Upper lobe of left lung (tissue), 6 donors: ENCODE results near the gene CCDC7. TPM values are rescaled to one million over a fixed set of nuclear protein-coding genes. Genes with fewer than 3 reads are reported as not detected.

ENCODE experiments used
- ATAC-seq, 2 donors: fragments of 200-7000 bp; cut with Tn5 transposase; one replicate each; pipeline ENCODE4 v1.9.1; 2022; ENCODE audit warnings: mild to moderate bottlenecking in 2 of 2, moderate library complexity in 2 of 2; ENCODE audit not compliant: low FRiP score in 2 of 2
- DNase-seq, 2 donors: peaks; one replicate each; pipeline ENCODE4 v3.0.0-alpha.2; 2019 to 2020
- H3K27ac ChIP-seq, 4 donors: fragments of 200-600 bp; sonication (generic); one replicate each; pipeline ENCODE4 v1.5.1; 2016 to 2019
- H3K27me3 ChIP-seq, 4 donors: fragments of 200-600 bp; sonication (generic); one replicate each; pipeline ENCODE4 v1.5.1; 2017 to 2019
- H3K36me3 ChIP-seq, 4 donors: fragments of 200-600 bp; sonication (generic); one replicate each; pipeline ENCODE4 v1.5.1; 2016 to 2019
- H3K4me1 ChIP-seq, 4 donors: fragments of 200-600 bp; sonication (generic); one replicate each; pipeline ENCODE4 v1.5.1; 2018 to 2019
- H3K4me3 ChIP-seq, 4 donors: fragments of 200-600 bp; sonication (generic); one replicate each; pipeline ENCODE4 v1.5.1; 2017 to 2019; ENCODE audit warnings: mild to moderate bottlenecking in 2 of 4, moderate library complexity in 1 of 4
- H3K9me3 ChIP-seq, 4 donors: fragments of 200-600 bp; sonication (generic); one replicate each; pipeline ENCODE4 v1.5.1; 2018 to 2019
- CTCF ChIP-seq, 6 experiments: fragments of 450-650 bp in 4 of 6; fragments of 200-600 bp in 2 of 6; sonication (generic) in 2 of 6; IDR thresholded peaks; one replicate each; pipeline ENCODE4 v1.5.1; 2016 to 2019; ENCODE audit warnings: antibody characterized with exemption in 6 of 6
- EP300 ChIP-seq, 4 donors: sonication (generic); formaldehyde crosslinking; IDR thresholded peaks; one replicate each; pipeline ENCODE4 v1.5.1; 2017; ENCODE audit warnings: antibody characterized with exemption in 4 of 4, control low read depth in 2 of 4
- POLR2A ChIP-seq, 4 donors: fragments of 450-650 bp; IDR thresholded peaks; one replicate each; pipeline ENCODE4 v1.5.1; 2016 to 2017; ENCODE audit warnings: antibody characterized with exemption in 4 of 4, mild to moderate bottlenecking in 2 of 4
- POLR2AphosphoS5 ChIP-seq, 2 donors: sonication (generic); formaldehyde crosslinking; IDR thresholded peaks; one replicate each; pipeline ENCODE4 v1.5.1; 2017; ENCODE audit warnings: antibody characterized with exemption in 2 of 2
- WGBS, 2 donors: methylation state at CpG; one replicate each; pipeline ENCODE4 v1.1.5; 2017 to 2018; 5-methylcytosine and 5-hydroxymethylcytosine counted together
- total RNA-seq, 6 donors: library from RNA; depleted of rRNA in 4 of 6; stranded (reverse); fragments of >200 nt in 4 of 6; gene quantifications; one replicate each; pipeline versions ENCODE4 v1.1.0 to v1.2.1, GENCODE V29; 2016 to 2021
- donor health status: DM: no; HTN: no; CAD: no; lungs with moderate emphysema.
- donor health status: DM: no; HTN: yes; CAD: no; lungs with severe emphysema.

CCDC7 gene
- total RNA-seq, 6 donors from 2014 or later, result 6.4 to 39.8 (median 18.0) TPM

DNA sequence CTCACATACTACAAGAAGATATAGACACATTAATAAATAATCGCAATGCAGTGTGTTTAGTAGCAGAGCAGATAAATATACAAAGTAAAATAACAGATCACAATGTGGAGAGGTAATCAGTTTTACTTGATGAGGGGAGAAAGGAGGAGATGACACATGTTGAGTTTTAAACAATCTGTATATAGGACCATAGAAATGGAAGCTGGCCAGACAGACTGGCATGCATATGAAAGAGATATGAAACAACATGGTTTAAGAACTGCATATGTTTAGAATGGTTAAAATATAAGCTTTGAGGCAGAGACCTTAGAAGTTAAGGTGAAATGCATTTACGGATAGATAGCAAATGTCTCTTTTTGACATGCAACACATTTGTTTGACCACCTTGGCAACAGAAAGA lies 19.8 kb upstream of the CCDC7 start:
- ATAC-seq (no peak), DNase-seq (no peak)
- TF ChIP-seq EP300 (IDR thresholded peaks at IDR 0.05), result no peak
- no peaks in the 10 kb centered on the region for H3K27me3 ChIP-seq
- no peaks in the 10 kb centered on the region for H3K36me3 ChIP-seq
- 89 to 99% methylated on average over 2 of the region's 2 CpGs for WGBS, 2 donors
- H3K4me1 ChIP-seq, result no peaks in the 10 kb centered on the region
- no peak overlapping the region for H3K27ac ChIP-seq
- H3K4me3 ChIP-seq, result no peak overlapping the region
- H3K9me3 ChIP-seq, result peaks cover 0 to 7% (median 0%) of the 10 kb centered on the region in 4 donors

DNA sequence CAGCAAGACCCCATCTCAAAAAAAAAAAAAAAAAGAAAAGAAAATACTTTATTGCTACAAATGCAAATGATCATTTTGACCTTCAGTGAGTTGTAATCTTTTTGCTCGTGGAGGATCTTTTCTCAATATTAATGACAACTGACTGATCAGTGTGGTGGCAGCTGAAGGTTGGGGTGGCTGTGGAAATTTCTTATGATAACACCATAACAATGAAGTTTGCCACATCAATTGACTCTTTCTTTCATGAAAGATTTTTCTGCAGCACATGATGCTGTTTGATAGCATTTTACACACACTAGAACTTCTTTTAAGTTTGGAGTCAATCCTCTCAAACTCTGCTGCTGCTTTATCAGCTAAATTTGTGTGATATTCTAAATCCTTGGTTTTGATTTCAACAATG lies 12.4 kb upstream of the CCDC7 start:
- 34 to 44% methylated on average over 1 of the region's 1 CpG for WGBS, 2 donors
- Histone ChIP-seq H3K27ac (no peak overlapping the region), H3K27me3 (no peaks in the 10 kb centered on the region), H3K4me1 (no peaks in the 10 kb centered on the region), H3K9me3 (peaks cover 0 to 5% (median 1%) of the 10 kb centered on the region in 4 donors), H3K36me3 (no peaks in the 10 kb centered on the region), H3K4me3 (no peak overlapping the region)
- ATAC-seq, result no peak
- TF ChIP-seq CTCF (IDR thresholded peaks at IDR 0.05) (no peak), POLR2AphosphoS5 (IDR thresholded peaks at IDR 0.05) (no peak), POLR2A (IDR thresholded peaks at IDR 0.05) (no peak), EP300 (IDR thresholded peaks at IDR 0.05) (no peak)
- no peak for DNase-seq

DNA sequence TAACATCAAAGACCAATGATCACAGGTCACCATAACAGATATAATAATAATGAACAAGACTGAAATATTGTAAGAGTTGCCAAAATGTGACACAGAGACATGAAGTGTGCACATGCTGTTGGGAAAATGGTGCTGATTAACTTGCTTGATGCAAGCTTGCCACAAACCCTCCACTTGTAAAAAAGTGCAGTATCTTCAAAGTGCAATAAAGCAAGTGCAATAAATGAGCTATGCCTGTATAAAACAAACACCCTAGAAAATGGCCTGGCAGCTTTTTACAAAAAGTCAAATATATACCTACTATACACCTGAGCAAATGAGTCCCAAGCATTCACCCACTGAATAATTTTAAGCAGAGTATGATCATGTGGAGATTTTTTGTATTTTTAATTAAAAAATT lies 9.7 kb upstream of the CCDC7 start:
- H3K4me1 ChIP-seq, result no peaks in the 10 kb centered on the region
- H3K27ac ChIP-seq, result no peak overlapping the region
- H3K4me3 ChIP-seq, result no peak overlapping the region
- no peak for DNase-seq
- H3K36me3 ChIP-seq, result no peaks in the 10 kb centered on the region
- no peak for ATAC-seq
- peaks cover 0 to 5% (median 1%) of the 10 kb centered on the region in 4 donors for H3K9me3 ChIP-seq
- TF ChIP-seq CTCF (IDR thresholded peaks at IDR 0.05), result no peak
- TF ChIP-seq POLR2AphosphoS5 (IDR thresholded peaks at IDR 0.05), result no peak
- TF ChIP-seq POLR2A (IDR thresholded peaks at IDR 0.05), result no peak
- no peak for TF ChIP-seq EP300 (IDR thresholded peaks at IDR 0.05)
- H3K27me3 ChIP-seq, result no peaks in the 10 kb centered on the region

GRCh38 chr10:32437334-32437733 lies 8.6 kb upstream of the CCDC7 start:
- TF ChIP-seq CTCF (IDR thresholded peaks at IDR 0.05), result no peak
- TF ChIP-seq POLR2A (IDR thresholded peaks at IDR 0.05), result no peak
- TF ChIP-seq EP300 (IDR thresholded peaks at IDR 0.05), result no peak
- no peak for TF ChIP-seq POLR2AphosphoS5 (IDR thresholded peaks at IDR 0.05)
- Histone ChIP-seq H3K36me3 (no peaks in the 10 kb centered on the region), H3K27me3 (no peaks in the 10 kb centered on the region), H3K4me3 (no peak overlapping the region), H3K27ac (no peak overlapping the region), H3K4me1 (no peaks in the 10 kb centered on the region), H3K9me3 (peaks cover 0 to 5% (median 1%) of the 10 kb centered on the region in 4 donors)
- 55 to 75% methylated on average over 2 of the region's 2 CpGs for WGBS, 2 donors
- ATAC-seq, result no peak
- no peak for DNase-seq

- no peak for ATAC-seq
- H3K27ac ChIP-seq, result peak overlapping the region in 1 of 4 donors; percentile 93
- H3K4me3 ChIP-seq, result peak overlapping the region in 2 of 4 donors; percentile 60 to 68
- WGBS, 2 donors, result 98 to 99% methylated on average over 4 of the region's 4 CpGs
- peak in 1 of 2 donors; percentile 10 for DNase-seq
- no peaks in the 10 kb centered on the region for H3K27me3 ChIP-seq
- H3K9me3 ChIP-seq, result no peaks in the 10 kb centered on the region
- TF ChIP-seq CTCF (IDR thresholded peaks at IDR 0.05) (no peak), EP300 (IDR thresholded peaks at IDR 0.05) (no peak), POLR2AphosphoS5 (IDR thresholded peaks at IDR 0.05) (no peak), POLR2A (IDR thresholded peaks at IDR 0.05) (no peak)
- H3K4me1 ChIP-seq, result peaks cover 0 to 10% (median 2%) of the 10 kb centered on the region in 4 donors
- no peaks in the 10 kb centered on the region for H3K36me3 ChIP-seq
These were observed 904 bp upstream of the CCDC7 start for GRCh38 chr10:32445036-32445435.
